ENCODE results near the gene TPST1. TPM values are rescaled to one million over a fixed set of nuclear protein-coding genes. Genes with fewer than 3 reads are reported as not detected.
A peak's percentile ranks its signal among the peaks of the same experiment; 100 is the strongest.

The TPST1 gene
- total RNA-seq, 4 donors from 2014 or later: 1.4 to 3.7 (median 3.0) TPM

GRCh38 chr7:66330961-66331360, 125.8 kb downstream of the TPST1 start:
- no peaks in the 10 kb centered on the region for H3K36me3 ChIP-seq
- in situ Hi-C loops (cut with MboI; ENCODE audit: low sequenced_read_pairs in 4 of 4): no loop called here
- H3K27ac ChIP-seq: peak overlapping the region in 1 of 4 donors; percentile 38
- no peak for TF ChIP-seq POLR2A (IDR thresholded peaks at IDR 0.05)
- no peak for TF ChIP-seq CTCF (IDR thresholded peaks at IDR 0.05 in 4 of 5, conservative IDR thresholded peaks at IDR 0.05 in 1 of 5)
- ATAC-seq (peak; percentile 81 to 92), DNase-seq (peak; percentile 53 to 75)
- H3K4me3 ChIP-seq: no peak overlapping the region
- intact Hi-C loops (cut with DNase I; ENCODE audit: low total_unique reads): no loop called here
- H3K9me3 ChIP-seq: no peaks in the 10 kb centered on the region
- H3K27me3 ChIP-seq: no peaks in the 10 kb centered on the region
- H3K4me1 ChIP-seq: peaks cover 3 to 10% of the 10 kb centered on the region in 2 donors

GRCh38 chr7:66331883-66332282, 126.7 kb downstream of the TPST1 start:
- H3K4me3 ChIP-seq: no peak overlapping the region
- no peaks in the 10 kb centered on the region for H3K36me3 ChIP-seq
- H3K27ac ChIP-seq: no peak overlapping the region
- intact Hi-C loops (cut with DNase I; ENCODE audit: low total_unique reads): no loop called here
- peaks cover 3 to 10% of the 10 kb centered on the region in 2 donors for H3K4me1 ChIP-seq
- H3K9me3 ChIP-seq: no peaks in the 10 kb centered on the region
- in situ Hi-C loops (cut with MboI; ENCODE audit: low sequenced_read_pairs in 4 of 4): no loop called here
- ATAC-seq (no peak), DNase-seq (no peak)
- H3K27me3 ChIP-seq: no peaks in the 10 kb centered on the region
- no peak for TF ChIP-seq CTCF (IDR thresholded peaks at IDR 0.05 in 4 of 5, conservative IDR thresholded peaks at IDR 0.05 in 1 of 5)
- TF ChIP-seq POLR2A (IDR thresholded peaks at IDR 0.05): no peak

GRCh38 chr7:66333443-66333842, 128.3 kb downstream of the TPST1 start:
- in situ Hi-C loops (cut with MboI; ENCODE audit: low sequenced_read_pairs in 4 of 4): no loop called here
- no peak for TF ChIP-seq CTCF (IDR thresholded peaks at IDR 0.05 in 4 of 5, conservative IDR thresholded peaks at IDR 0.05 in 1 of 5)
- TF ChIP-seq POLR2A (IDR thresholded peaks at IDR 0.05): no peak
- no peak for DNase-seq
- intact Hi-C loops (cut with DNase I; ENCODE audit: low total_unique reads): no loop called here
- Histone ChIP-seq H3K4me3 (no peak overlapping the region), H3K4me1 (peaks cover 3 to 10% of the 10 kb centered on the region in 2 donors), H3K36me3 (no peaks in the 10 kb centered on the region), H3K27ac (no peak overlapping the region), H3K27me3 (no peaks in the 10 kb centered on the region), H3K9me3 (no peaks in the 10 kb centered on the region)
- no peak for ATAC-seq

GRCh38 chr7:66335318-66335717, 130.2 kb downstream of the TPST1 start:
- DNase-seq (no peak), ATAC-seq (no peak)
- Histone ChIP-seq H3K4me3 (no peak overlapping the region), H3K36me3 (no peaks in the 10 kb centered on the region), H3K4me1 (peaks cover 3 to 10% of the 10 kb centered on the region in 2 donors), H3K9me3 (peaks cover 0 to under 1% (median 0%) of the 10 kb centered on the region in 3 donors), H3K27ac (no peak overlapping the region), H3K27me3 (no peaks in the 10 kb centered on the region)
- no peak for TF ChIP-seq POLR2A (IDR thresholded peaks at IDR 0.05)
- intact Hi-C loops (cut with DNase I; ENCODE audit: low total_unique reads) (no loop called here), in situ Hi-C loops (cut with MboI; ENCODE audit: low sequenced_read_pairs in 4 of 4) (no loop called here)

- in situ Hi-C loops (cut with MboI; ENCODE audit: low sequenced_read_pairs in 4 of 4): no loop called here
- no peak for TF ChIP-seq POLR2A (IDR thresholded peaks at IDR 0.05)
- TF ChIP-seq CTCF (IDR thresholded peaks at IDR 0.05 in 4 of 5, conservative IDR thresholded peaks at IDR 0.05 in 1 of 5): no peak
- H3K4me3 ChIP-seq: no peak overlapping the region
- H3K4me1 ChIP-seq: no peaks in the 10 kb centered on the region
- no peak overlapping the region for H3K27ac ChIP-seq
- H3K27me3 ChIP-seq: no peaks in the 10 kb centered on the region
- H3K9me3 ChIP-seq: peaks cover 0 to 3% (median 0%) of the 10 kb centered on the region in 3 donors
- intact Hi-C loops (cut with DNase I; ENCODE audit: low total_unique reads): no loop called here
- no peak for ATAC-seq
- no peaks in the 10 kb centered on the region for H3K36me3 ChIP-seq
- DNase-seq: no peak
Observed at GRCh38 chr7:66336760-66337159, 131.6 kb downstream of the TPST1 start.
